Parathyroid adenoma (tissue), 2 donors: ENCODE measurements around the gene ZNF831.

Source experiments
- H2AFZ ChIP-seq: fragments of 300-600 bp; sonication (generic); one replicate; pipeline ENCODE4 v1.7.0; 2017; ENCODE audit warnings: antibody characterized with exemption, mild to moderate bottlenecking
- H3K27ac ChIP-seq: fragments of 300-600 bp; sonication (generic); one replicate; pipeline ENCODE4 v1.7.0; 2017
- H3K27me3 ChIP-seq: fragments of 300-600 bp; sonication (generic); one replicate; pipeline ENCODE4 v1.7.0; 2017; ENCODE audit warnings: low read length; ENCODE audit not compliant: control insufficient read depth, insufficient read depth
- H3K36me3 ChIP-seq: fragments of 300-600 bp; sonication (generic); one replicate; pipeline ENCODE4 v1.7.0; 2017; ENCODE audit warnings: low read length; ENCODE audit not compliant: control insufficient read depth, insufficient read depth
- H3K4me1 ChIP-seq: fragments of 300-600 bp; sonication (generic); one replicate; pipeline ENCODE4 v1.7.0; 2017; ENCODE audit warnings: control low read depth
- H3K4me2 ChIP-seq: fragments of 300-600 bp; sonication (generic); one replicate; pipeline ENCODE4 v1.7.0; 2017; ENCODE audit warnings: low read length
- H3K4me3 ChIP-seq: fragments of 300-600 bp; sonication (generic); one replicate; pipeline ENCODE4 v1.7.0; 2017; ENCODE audit warnings: low read depth, low read length
- H3K79me2 ChIP-seq: fragments of 300-600 bp; sonication (generic); one replicate; pipeline ENCODE4 v1.7.0; 2017; ENCODE audit warnings: control low read depth
- H3K9ac ChIP-seq: fragments of 300-600 bp; sonication (generic); one replicate; pipeline ENCODE4 v1.7.0; 2017; ENCODE audit warnings: mild to moderate bottlenecking
- H3K9me3 ChIP-seq: fragments of 300-600 bp; sonication (generic); one replicate; pipeline ENCODE4 v1.7.0; 2017; ENCODE audit warnings: low read length; ENCODE audit not compliant: control insufficient read depth
- TF ChIP-seq, protein P1 (sequence below): fragments of 300-600 bp; sonication (generic); IDR thresholded peaks from one replicate; pipeline ENCODE4 v1.7.0; 2017; ENCODE audit warnings: antibody characterized with exemption, mild to moderate bottlenecking
- donor health status: primary hyperparathyroidism.

ZNF831 gene

DNA sequence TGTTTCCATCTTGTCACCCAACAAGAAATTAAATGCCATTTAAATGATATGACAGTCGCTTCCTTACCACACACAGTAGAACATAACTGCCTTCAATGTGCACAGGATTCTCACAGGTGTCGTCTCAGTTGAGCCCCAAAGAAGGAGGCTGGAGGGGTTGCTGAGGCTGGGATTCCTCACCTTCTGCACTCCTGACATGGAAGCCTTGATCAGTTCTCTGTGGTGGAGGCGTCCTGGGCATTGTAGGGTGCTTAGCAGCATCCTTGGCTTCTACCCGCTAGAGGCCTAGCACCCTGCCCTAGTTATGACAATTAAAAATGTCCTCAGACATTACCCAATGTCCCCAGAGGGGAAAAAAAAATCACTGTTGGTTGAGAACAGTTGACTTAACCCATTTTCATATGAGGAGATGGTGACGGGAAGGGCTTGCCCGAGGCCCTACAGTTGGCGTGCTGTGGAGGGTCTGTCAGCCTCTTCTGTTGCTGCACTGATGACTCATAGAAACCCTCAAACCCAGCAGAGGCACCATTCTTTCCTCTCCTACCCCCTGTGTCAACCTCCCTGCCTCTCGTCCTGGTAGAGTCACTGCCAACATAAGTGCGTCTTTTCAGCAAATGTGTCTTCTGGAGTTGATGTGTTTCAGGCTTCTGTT, 19.3 kb upstream of the ZNF831 start:
- TF ChIP-seq, protein P1, sequence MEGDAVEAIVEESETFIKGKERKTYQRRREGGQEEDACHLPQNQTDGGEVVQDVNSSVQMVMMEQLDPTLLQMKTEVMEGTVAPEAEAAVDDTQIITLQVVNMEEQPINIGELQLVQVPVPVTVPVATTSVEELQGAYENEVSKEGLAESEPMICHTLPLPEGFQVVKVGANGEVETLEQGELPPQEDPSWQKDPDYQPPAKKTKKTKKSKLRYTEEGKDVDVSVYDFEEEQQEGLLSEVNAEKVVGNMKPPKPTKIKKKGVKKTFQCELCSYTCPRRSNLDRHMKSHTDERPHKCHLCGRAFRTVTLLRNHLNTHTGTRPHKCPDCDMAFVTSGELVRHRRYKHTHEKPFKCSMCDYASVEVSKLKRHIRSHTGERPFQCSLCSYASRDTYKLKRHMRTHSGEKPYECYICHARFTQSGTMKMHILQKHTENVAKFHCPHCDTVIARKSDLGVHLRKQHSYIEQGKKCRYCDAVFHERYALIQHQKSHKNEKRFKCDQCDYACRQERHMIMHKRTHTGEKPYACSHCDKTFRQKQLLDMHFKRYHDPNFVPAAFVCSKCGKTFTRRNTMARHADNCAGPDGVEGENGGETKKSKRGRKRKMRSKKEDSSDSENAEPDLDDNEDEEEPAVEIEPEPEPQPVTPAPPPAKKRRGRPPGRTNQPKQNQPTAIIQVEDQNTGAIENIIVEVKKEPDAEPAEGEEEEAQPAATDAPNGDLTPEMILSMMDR: no peak
- H3K9ac ChIP-seq: no peak overlapping the region
- no peak overlapping the region for H3K27ac ChIP-seq
- no peaks in the 10 kb centered on the region for H3K4me1 ChIP-seq
- H2AFZ ChIP-seq: no peak overlapping the region
- no peaks in the 10 kb centered on the region for H3K27me3 ChIP-seq
- no peaks in the 10 kb centered on the region for H3K9me3 ChIP-seq
- H3K79me2 ChIP-seq: no peaks in the 10 kb centered on the region
- H3K36me3 ChIP-seq: no peaks in the 10 kb centered on the region
- no peak overlapping the region for H3K4me2 ChIP-seq
- no peak overlapping the region for H3K4me3 ChIP-seq

DNA sequence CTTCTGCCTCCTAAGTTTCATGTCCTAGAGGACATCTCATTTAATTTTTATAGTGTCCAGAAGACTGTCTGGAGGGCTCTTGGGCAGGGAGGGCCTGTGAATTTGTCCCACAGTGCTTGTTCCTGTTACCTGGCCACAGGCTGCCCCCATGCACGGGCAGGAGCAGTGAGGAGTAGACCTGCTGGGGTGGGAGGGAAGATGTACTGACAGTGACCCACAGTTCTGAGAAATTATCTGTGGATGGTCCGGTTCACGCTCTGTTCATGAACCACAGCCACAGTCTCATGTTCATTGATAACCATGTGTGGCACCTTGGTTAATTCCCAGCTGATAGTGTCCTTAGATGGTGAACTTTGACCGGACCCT, 18.8 kb upstream of the ZNF831 start:
- Histone ChIP-seq H3K4me2 (no peak overlapping the region), H3K79me2 (no peaks in the 10 kb centered on the region), H3K4me1 (no peaks in the 10 kb centered on the region), H3K27ac (no peak overlapping the region), H2AFZ (no peak overlapping the region), H3K9me3 (no peaks in the 10 kb centered on the region), H3K9ac (no peak overlapping the region), H3K4me3 (no peak overlapping the region), H3K27me3 (no peaks in the 10 kb centered on the region), H3K36me3 (no peaks in the 10 kb centered on the region)
- TF ChIP-seq, protein P1: no peak

DNA sequence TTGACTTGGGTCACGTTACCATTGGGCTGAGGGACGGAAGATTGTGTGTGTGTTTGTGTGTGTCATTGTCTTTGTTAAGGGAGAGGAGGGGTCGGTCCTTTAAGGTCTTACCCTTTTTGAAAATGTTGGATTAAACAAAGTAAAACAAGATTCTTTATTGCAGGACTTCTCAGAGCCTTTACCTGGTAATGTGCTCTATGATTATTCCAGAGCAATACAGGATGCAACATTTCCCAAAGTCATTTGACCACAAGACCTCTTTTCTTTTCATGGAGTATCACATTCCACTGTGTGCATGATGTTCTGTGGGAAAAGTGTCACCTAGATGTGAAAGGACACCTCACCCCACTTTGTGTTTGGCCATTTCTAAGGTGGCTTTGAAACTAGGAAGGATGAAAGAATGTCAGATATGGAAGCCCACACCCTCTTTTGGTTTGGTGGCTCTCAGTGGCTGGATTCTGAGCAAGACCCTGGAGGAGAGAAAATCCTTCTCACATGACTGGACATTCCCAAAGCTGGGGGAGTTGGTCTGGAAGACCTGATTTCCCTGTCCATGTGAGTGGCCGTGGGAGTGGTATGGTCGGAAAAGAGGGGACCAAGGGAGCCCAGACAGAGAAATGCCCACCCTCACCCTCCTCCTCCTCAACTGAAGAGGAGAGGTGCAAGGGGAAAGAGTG, 18.2 kb upstream of the ZNF831 start:
- H3K4me2 ChIP-seq: no peak overlapping the region
- no peaks in the 10 kb centered on the region for H3K79me2 ChIP-seq
- H3K36me3 ChIP-seq: no peaks in the 10 kb centered on the region
- H3K4me1 ChIP-seq: no peaks in the 10 kb centered on the region
- H3K9me3 ChIP-seq: no peaks in the 10 kb centered on the region
- no peaks in the 10 kb centered on the region for H3K27me3 ChIP-seq
- H3K27ac ChIP-seq: no peak overlapping the region
- no peak overlapping the region for H3K9ac ChIP-seq
- TF ChIP-seq, protein P1: no peak
- no peak overlapping the region for H2AFZ ChIP-seq
- no peak overlapping the region for H3K4me3 ChIP-seq

DNA sequence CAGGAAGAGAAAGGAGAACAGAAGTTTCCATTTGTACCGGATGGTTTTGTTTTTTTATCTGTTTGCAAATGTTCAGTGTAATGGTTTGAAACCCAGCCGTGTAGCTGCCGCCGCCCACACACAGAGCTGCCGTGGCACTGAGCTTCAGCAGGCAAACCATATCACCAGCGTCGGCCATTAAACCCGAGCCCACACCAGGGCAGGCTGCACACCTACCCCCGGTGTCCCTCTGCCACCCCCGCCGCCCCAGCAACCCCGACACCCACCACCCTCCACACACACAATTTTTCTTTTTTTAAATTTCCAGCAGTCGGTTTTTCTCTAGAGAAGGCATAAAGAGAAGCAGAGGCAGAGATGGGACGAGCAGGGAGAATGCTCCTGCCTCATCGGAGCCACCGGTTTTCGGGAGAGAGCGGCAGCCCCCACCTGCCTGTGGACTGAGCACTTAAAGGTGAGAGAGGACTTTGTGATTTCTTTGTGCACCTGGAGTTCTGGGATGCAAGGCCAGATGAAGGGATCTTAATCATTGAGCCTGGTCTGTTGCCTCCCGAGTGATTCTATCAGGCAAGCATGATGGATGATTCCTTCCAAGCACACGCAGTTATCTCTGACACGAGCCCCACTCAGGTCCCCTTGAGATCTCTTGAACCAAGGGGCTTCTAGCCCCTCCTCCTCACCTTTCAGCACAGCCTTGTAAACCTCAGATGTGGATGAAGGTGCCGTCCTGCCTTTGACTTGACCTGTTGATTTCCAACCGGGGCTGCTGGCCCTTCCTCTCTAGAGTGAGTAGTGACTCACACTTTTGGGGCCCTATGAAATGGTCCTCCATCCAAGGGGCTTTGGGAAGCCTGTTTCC, 17.5 kb upstream of the ZNF831 start:
- no peak overlapping the region for H3K4me2 ChIP-seq
- H3K36me3 ChIP-seq: no peaks in the 10 kb centered on the region
- no peaks in the 10 kb centered on the region for H3K9me3 ChIP-seq
- H3K4me1 ChIP-seq: no peaks in the 10 kb centered on the region
- H3K27me3 ChIP-seq: no peaks in the 10 kb centered on the region
- TF ChIP-seq, protein P1: no peak
- no peak overlapping the region for H3K27ac ChIP-seq
- no peak overlapping the region for H3K9ac ChIP-seq
- H3K79me2 ChIP-seq: no peaks in the 10 kb centered on the region
- H2AFZ ChIP-seq: no peak overlapping the region
- H3K4me3 ChIP-seq: no peak overlapping the region
